NB4 (cell line): ENCODE results near the gene MAS1L.

ENCODE experiments used
- CTCF ChIP-seq: IDR thresholded peaks from one replicate; pipeline ENCODE4 v1.5.1; 2012; ENCODE audit warnings: low read depth, low read length
- POLR2A ChIP-seq: IDR thresholded peaks from 2 replicates; pipeline ENCODE4 v1.6.1; 2011; ENCODE audit warnings: mild to moderate bottlenecking; ENCODE audit not compliant: insufficient read length; ENCODE audit errors: extremely low read depth

GRCh38 chr6:29495571-29495970 lies 7.8 kb upstream of the MAS1L start:
- TF ChIP-seq CTCF (no peak), POLR2A (no peak)
